Activated CD8-positive, alpha-beta memory T cell treated with anti-CD3 and anti-CD28 coated beads for 36 hours (primary cell): ENCODE results near the gene DNAJC12. TPM values are rescaled to one million over a fixed set of nuclear protein-coding genes. Genes with fewer than 3 reads are reported as not detected.
"Not testable (repeated sequence)": the region's sequence is repeated elsewhere in the genome, so short reads cannot be mapped to it uniquely, and the experiment has no call there.

Source experiments
- CTCF ChIA-PET: fragments of 350-600 bp; sonication (Branson Sonifier 250); formaldehyde crosslinking; loops from one replicate; lab custom pipeline; 2021; ENCODE audit warnings: antibody characterized with exemption; lab: Charles Lee
- POLR2A ChIA-PET: fragments of 350-600 bp; sonication (Branson Sonifier 250); formaldehyde crosslinking; loops from one replicate; lab custom pipeline; 2021; ENCODE audit warnings: antibody characterized with exemption; lab: Charles Lee
- total RNA-seq, 2 experiments: library from RNA; stranded (reverse); gene quantifications; one replicate each; pipeline ENCODE4 v1.2.3, GENCODE V29; 2021

DNAJC12 gene
- total RNA-seq, 2 experiments from 2014 or later, result 31.8 to 36.0 TPM

GRCh38 chr10:67780204-67780621 lies 57.8 kb downstream of the DNAJC12 start:
- CTCF ChIA-PET, result interaction anchor here (0.6 to 4.8 kb wide), 11 partner anchors 8 to 259 kb away, joined by 3 to 43 read pairs (median 4); no protein-coding TSS in a partner anchor
- POLR2A ChIA-PET, result not testable (repeated sequence)

- POLR2A ChIA-PET, result no interaction called here
- CTCF ChIA-PET, result interaction anchor here (0.7 to 4.8 kb wide), 14 partner anchors 9 to 258 kb away, joined by 3 to 43 read pairs (median 4); partner anchors contain the start of gene CTNNA3
Measured at GRCh38 chr10:67779465-67780203, 58.4 kb downstream of the DNAJC12 start.

- ChIA-PET CTCF (interaction anchor here (1.1 to 1.6 kb wide), 2 partner anchors 10 to 79 kb away, joined by 3 to 4 read pairs; no protein-coding TSS in a partner anchor), POLR2A (no interaction called here)
Measured at GRCh38 chr10:67776371-67776770, 61.6 kb downstream of the DNAJC12 start.

DNA sequence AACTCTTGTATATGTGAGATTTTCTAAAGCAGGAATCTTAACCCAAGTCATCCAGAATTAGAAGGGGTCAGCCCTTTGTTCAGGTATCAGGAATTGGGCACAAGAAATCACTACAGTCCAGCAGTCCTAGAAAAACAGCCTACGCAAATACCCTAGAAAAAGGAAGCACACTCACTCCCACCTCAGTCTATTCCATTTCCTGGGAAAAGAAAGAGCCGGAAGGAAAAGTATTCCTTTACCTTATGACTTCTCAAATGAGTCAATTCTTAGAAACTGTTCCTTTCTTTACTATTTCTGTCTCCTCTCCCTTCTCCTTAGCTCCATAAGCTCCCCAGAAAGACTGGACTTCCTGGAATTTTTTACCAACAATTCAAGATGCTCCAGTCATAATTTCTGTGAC lies 62.7 kb downstream of the DNAJC12 start:
- CTCF ChIA-PET, result interaction anchor here (0.7 kb wide), 1 partner anchor 30 kb away, joined by 3 read pairs; no protein-coding TSS in a partner anchor
- POLR2A ChIA-PET, result no interaction called here

GRCh38 chr10:67772894-67773511 lies 65.0 kb downstream of the DNAJC12 start:
- POLR2A ChIA-PET, result no interaction called here
- CTCF ChIA-PET, result interaction anchor here (0.6 to 1.5 kb wide), 4 partner anchors 15 to 383 kb away, joined by 3 to 6 read pairs (median 4); no protein-coding TSS in a partner anchor

DNA sequence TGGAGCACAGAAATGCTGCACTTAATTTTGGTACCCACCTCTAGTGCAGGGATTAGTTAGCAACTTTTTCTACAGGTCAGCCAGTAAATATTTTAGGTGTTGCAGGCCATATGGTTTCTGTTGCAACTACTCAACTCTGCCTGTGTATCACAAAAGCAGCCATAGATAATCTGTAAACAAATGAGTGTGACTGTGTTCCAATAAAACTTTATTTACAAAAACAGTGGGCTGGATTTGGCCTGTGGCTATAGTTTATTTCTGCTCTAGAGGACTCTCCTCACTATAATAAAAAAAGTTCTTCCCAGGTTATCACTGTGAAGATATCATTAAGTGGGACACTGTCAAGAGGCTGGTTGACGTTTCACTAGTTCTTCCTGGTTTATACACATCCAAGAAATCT lies 65.8 kb downstream of the DNAJC12 start:
- CTCF ChIA-PET, result interaction anchor here (1.5 kb wide), 1 partner anchor 16 kb away, joined by 6 read pairs; no protein-coding TSS in a partner anchor
- POLR2A ChIA-PET, result no interaction called here

- ChIA-PET POLR2A (interaction anchor here (0.5 kb wide), 1 partner anchor 78 kb away, joined by 3 read pairs; no protein-coding TSS in a partner anchor), CTCF (interaction anchor here (0.9 to 1.0 kb wide), 2 partner anchors 8 to 74 kb away, joined by 4 to 5 read pairs; no protein-coding TSS in a partner anchor)
Measured at GRCh38 chr10:67771200-67771599, 66.8 kb downstream of the DNAJC12 start.

- ChIA-PET POLR2A (interaction anchor here (0.5 to 0.6 kb wide), 2 partner anchors 42 to 79 kb away, joined by 3 to 4 read pairs; no protein-coding TSS in a partner anchor), CTCF (interaction anchor here (0.9 to 1.0 kb wide), 2 partner anchors 9 to 73 kb away, joined by 4 to 5 read pairs; no protein-coding TSS in a partner anchor)
Measured at GRCh38 chr10:67770537-67770936, 67.5 kb downstream of the DNAJC12 start.

DNA sequence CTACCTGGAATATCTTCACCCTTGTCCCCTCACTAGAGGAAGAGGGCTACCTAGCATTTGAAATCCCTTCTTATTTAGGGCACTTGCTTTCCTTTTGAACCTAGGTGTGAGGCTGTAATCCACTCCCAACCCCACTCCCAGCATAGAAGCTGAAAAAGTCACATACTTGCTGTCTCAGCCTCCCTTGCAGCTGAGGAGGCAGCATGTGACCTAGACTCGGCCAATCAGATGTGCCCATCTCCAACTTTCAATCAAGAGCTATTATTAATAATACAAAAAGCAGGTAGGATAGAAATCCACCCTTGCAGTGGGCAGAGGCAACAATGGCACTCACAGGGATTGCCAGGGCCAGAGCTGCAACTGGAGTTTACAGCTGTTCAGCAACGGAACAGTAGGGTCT lies 70.7 kb downstream of the DNAJC12 start:
- ChIA-PET CTCF (interaction anchor here (1.0 kb wide), 1 partner anchor 10 kb away, joined by 4 read pairs; no protein-coding TSS in a partner anchor), POLR2A (no interaction called here)

DNA sequence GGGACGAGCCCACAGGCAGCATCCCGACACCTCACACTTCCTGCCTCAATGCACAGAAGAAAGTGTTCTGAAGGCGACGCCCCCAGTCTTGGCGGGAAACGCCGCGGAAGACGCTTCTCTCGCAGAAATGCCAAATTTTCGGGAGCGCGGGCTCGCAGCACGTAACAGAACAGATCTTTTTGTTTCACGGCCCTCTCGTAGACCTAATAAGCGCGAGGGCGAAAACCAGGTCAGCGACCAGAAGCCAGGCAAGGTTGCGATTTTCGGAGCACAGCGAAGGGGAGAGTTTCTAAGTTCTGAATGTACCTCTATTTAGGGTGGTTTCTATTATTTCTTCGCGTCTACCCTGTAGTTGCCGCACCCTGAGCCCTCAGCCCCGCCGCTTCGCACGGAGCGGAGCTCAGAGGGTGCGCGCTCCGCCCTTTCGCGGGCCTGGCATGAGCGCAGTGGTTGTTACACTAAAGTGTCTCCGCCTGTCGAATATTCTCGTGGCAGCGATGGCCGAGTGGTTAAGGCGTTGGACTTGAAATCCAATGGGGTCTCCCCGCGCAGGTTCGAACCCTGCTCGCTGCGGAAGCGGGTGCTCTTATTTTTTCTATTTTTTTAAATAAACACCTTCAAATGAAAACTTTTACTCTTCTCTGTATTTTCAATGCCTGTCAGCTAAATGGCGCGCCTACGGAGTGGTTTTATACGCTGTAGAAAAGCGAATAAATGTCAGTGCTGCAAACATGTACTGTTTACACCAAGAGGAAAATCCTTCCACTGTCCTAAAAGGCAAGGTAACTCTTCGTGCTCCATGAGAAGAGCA lies 73.8 kb downstream of the DNAJC12 start:
- CTCF ChIA-PET, result interaction anchor here (0.9 to 1.6 kb wide), 3 partner anchors 16 to 67 kb away, joined by 4 to 6 read pairs (median 4); no protein-coding TSS in a partner anchor
- POLR2A ChIA-PET, result interaction anchor here (1.2 kb wide), 1 partner anchor 24 kb away, joined by 3 read pairs; no protein-coding TSS in a partner anchor

DNA sequence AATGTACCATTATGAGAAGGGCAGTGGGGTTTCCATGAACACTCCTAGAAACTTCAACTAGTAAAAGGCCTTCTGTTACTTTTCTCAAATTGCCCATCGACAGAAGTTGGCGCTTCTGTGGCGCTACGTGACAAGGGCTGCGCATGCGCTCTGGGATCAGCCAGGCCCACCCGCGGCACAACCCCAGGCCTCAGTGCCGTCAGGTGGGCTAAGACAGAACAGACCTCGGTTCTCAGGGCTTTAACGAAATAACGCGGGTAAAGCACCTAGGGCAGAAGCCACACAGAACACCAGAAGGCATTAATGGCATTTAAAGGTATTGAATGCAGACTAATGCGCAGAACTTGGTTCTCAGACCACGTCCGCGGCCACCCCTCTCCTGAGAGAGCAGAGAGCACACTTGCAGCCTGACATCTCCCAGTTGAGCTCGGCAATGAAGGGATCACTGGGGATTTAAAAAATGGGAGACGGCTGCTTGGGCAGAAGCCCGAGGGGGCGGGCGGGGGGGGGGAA lies 74.4 kb downstream of the DNAJC12 start:
- POLR2A ChIA-PET, result interaction anchor here (1.2 kb wide), 1 partner anchor 25 kb away, joined by 3 read pairs; no protein-coding TSS in a partner anchor
- CTCF ChIA-PET, result interaction anchor here (0.9 to 1.6 kb wide), 3 partner anchors 16 to 66 kb away, joined by 4 to 6 read pairs (median 4); no protein-coding TSS in a partner anchor

- CTCF ChIA-PET, result interaction anchor here (1.6 kb wide), 1 partner anchor 26 kb away, joined by 4 read pairs; no protein-coding TSS in a partner anchor
- POLR2A ChIA-PET, result not testable (repeated sequence)
Measured at GRCh38 chr10:67762567-67762966, 75.4 kb downstream of the DNAJC12 start.

DNA sequence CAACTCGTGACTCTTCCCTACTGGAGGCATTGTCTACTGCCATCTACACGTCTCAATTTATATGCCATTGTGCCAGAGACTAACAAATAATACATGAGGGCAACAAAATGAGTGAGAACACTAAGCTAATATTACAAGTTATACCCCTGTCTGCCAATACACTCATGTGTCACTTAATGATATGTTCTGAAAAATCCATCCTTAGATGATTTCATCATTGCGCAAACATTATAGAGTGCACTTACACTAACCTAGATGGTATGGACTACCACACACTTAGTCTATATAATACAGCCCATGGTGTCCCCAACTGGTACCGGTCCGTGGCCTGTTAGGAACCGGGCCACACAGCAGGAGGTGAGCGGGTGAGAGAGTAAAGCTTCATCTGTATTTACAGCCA lies 77.7 kb downstream of the DNAJC12 start:
- POLR2A ChIA-PET, result interaction anchor here (0.6 kb wide), 1 partner anchor 59 kb away, joined by 4 read pairs; no protein-coding TSS in a partner anchor
- CTCF ChIA-PET, result interaction anchor here (1.1 to 1.4 kb wide), 2 partner anchors 28 to 53 kb away, joined by 3 read pairs; no protein-coding TSS in a partner anchor

Other genes with a start within 250 kb of the DNAJC12 start
- gene CTNNA3, start 142.0 kb downstream of the DNAJC12 start, total RNA-seq, result not detected
- 10 to 100 TPM; 30.6 to 30.9 TPM for gene SIRT1, start 46.5 kb upstream of the DNAJC12 start, total RNA-seq
- 10 to 100 TPM; 39.5 to 41.1 TPM for gene HERC4, start 237.1 kb upstream of the DNAJC12 start, total RNA-seq